ENCODE measurements around the gene NKX6-2. TPM values are rescaled to one million over a fixed set of nuclear protein-coding genes. Genes with fewer than 3 reads are reported as not detected.

The NKX6-2 gene
- total and polyA plus RNA-seq, 2 experiments from 2014 or later, result 0.03 to 5.0 TPM

DNA sequence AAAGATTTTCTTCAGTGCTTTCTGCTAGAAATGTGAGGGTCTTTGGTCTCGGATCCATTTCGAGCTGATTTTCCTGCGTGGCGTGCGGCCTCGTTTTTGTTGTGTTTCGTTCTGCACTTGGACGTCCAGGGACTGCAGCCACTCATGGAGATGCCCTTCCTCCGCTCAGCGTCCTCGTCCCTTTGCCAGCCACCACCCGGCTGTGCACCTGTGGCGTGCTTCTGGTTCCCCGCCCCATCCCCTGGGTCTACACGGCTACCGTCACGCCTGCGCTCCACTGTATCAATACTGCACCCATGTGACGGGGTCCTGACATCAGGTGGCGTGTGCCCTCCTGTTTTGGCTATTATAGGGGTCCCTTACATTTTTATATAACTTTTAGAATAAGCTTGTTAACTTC lies 42.7 kb upstream of the NKX6-2 start:
- Histone ChIP-seq H3K79me2 (no peaks in the 10 kb centered on the region), H3K4me1 (ENCODE audit: insufficient read depth) (no peaks in the 10 kb centered on the region), H3K9me2 (replicated peaks; ENCODE audit: insufficient read depth) (no peaks in the 10 kb centered on the region), H3K27ac (no peak overlapping the region), H4K20me1 (ENCODE audit: insufficient read depth, poor library complexity, severe bottlenecking) (no peaks in the 10 kb centered on the region), H3K4me3 (no peak overlapping the region), H3K36me3 (replicated peaks; ENCODE audit: insufficient read depth, low read depth) (no peaks in the 10 kb centered on the region), H3K4me2 (no peak overlapping the region), H3K27me3 (peaks cover 21% of the 10 kb centered on the region), H2AFZ (no peak overlapping the region), H3K9me3 (ENCODE audit: low read depth) (no peaks in the 10 kb centered on the region)
- DNase-seq (ENCODE audit: low spot score), result no peak
- TF ChIP-seq, protein P1, sequence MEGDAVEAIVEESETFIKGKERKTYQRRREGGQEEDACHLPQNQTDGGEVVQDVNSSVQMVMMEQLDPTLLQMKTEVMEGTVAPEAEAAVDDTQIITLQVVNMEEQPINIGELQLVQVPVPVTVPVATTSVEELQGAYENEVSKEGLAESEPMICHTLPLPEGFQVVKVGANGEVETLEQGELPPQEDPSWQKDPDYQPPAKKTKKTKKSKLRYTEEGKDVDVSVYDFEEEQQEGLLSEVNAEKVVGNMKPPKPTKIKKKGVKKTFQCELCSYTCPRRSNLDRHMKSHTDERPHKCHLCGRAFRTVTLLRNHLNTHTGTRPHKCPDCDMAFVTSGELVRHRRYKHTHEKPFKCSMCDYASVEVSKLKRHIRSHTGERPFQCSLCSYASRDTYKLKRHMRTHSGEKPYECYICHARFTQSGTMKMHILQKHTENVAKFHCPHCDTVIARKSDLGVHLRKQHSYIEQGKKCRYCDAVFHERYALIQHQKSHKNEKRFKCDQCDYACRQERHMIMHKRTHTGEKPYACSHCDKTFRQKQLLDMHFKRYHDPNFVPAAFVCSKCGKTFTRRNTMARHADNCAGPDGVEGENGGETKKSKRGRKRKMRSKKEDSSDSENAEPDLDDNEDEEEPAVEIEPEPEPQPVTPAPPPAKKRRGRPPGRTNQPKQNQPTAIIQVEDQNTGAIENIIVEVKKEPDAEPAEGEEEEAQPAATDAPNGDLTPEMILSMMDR (IDR thresholded peaks at IDR 0.05; ENCODE audit: poor library complexity), result no peak
- no peak for TF ChIP-seq EZH2phosphoT487 (IDR thresholded peaks at IDR 0.05; ENCODE audit: low read depth, severe bottlenecking, unreplicated experiment)
- no peak for TF ChIP-seq EZH2 (IDR thresholded peaks at IDR 0.05; ENCODE audit: borderline replicate concordance)
- WGBS (ENCODE audit: low lambda C conversion rate, missing lambda C conversion rate), result 96% methylated on average over 20 of the region's 20 CpGs

DNA sequence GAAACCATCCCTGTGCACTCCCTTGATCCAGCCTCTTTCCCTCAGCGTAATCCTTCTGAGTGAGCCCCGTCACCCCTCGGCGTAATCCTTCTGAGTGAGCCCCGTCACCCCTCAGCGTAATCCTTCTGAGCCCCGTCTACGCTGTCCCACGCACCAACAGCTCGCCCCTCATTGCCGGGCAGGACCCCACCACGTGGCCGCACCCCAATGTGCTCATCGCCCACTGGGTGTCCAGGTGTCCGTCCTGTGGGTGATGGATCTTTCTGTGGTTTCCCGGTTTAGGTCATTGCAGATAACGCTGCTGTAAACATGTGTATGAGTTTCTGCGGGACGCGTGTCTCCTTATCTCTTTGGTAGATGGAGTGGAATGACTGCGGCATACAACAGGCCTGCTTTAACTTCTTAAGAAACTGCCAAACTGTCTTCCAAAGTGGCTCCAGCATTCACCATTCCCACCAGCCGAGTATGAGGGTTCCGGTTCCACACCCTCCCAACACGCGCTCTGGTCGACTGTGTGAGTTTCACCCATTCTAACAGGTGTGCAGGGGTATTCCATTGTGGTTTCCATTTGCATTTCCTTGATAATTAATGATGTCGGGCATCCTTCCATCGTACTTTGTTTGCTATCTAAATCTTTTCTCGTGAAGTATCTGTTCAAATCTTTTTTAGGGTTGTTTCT lies 42.1 kb upstream of the NKX6-2 start:
- no peaks in the 10 kb centered on the region for H3K79me2 ChIP-seq
- H2AFZ ChIP-seq, result no peak overlapping the region
- H3K4me2 ChIP-seq, result no peak overlapping the region
- H3K4me1 ChIP-seq (ENCODE audit: insufficient read depth), result no peaks in the 10 kb centered on the region
- no peaks in the 10 kb centered on the region for H4K20me1 ChIP-seq (ENCODE audit: insufficient read depth, poor library complexity, severe bottlenecking)
- TF ChIP-seq EZH2phosphoT487 (IDR thresholded peaks at IDR 0.05; ENCODE audit: low read depth, severe bottlenecking, unreplicated experiment) (no peak), EZH2 (IDR thresholded peaks at IDR 0.05; ENCODE audit: borderline replicate concordance) (no peak)
- TF ChIP-seq, protein P1 (IDR thresholded peaks at IDR 0.05; ENCODE audit: poor library complexity), result no peak
- no peak for DNase-seq (ENCODE audit: low spot score)
- WGBS (ENCODE audit: low lambda C conversion rate, missing lambda C conversion rate), result 95% methylated on average over 29 of the region's 29 CpGs
- peaks cover 21% of the 10 kb centered on the region for H3K27me3 ChIP-seq
- H3K27ac ChIP-seq, result no peak overlapping the region
- H3K9me2 ChIP-seq (replicated peaks; ENCODE audit: insufficient read depth), result no peaks in the 10 kb centered on the region
- H3K9me3 ChIP-seq (ENCODE audit: low read depth), result no peaks in the 10 kb centered on the region
- no peaks in the 10 kb centered on the region for H3K36me3 ChIP-seq (replicated peaks; ENCODE audit: insufficient read depth, low read depth)
- no peak overlapping the region for H3K4me3 ChIP-seq

GRCh38 chr10:132827423-132827789 lies 41.5 kb upstream of the NKX6-2 start:
- no peak overlapping the region for H2AFZ ChIP-seq
- DNase-seq (ENCODE audit: low spot score), result no peak
- no peaks in the 10 kb centered on the region for H3K36me3 ChIP-seq (replicated peaks; ENCODE audit: insufficient read depth, low read depth)
- no peaks in the 10 kb centered on the region for H3K9me2 ChIP-seq (replicated peaks; ENCODE audit: insufficient read depth)
- no peaks in the 10 kb centered on the region for H3K4me1 ChIP-seq (ENCODE audit: insufficient read depth)
- H3K4me3 ChIP-seq, result no peak overlapping the region
- no peaks in the 10 kb centered on the region for H3K79me2 ChIP-seq
- TF ChIP-seq EZH2 (IDR thresholded peaks at IDR 0.05; ENCODE audit: borderline replicate concordance) (no peak), EZH2phosphoT487 (IDR thresholded peaks at IDR 0.05; ENCODE audit: low read depth, severe bottlenecking, unreplicated experiment) (no peak)
- TF ChIP-seq, protein P1 (IDR thresholded peaks at IDR 0.05; ENCODE audit: poor library complexity), result no peak
- no peaks in the 10 kb centered on the region for H3K9me3 ChIP-seq (ENCODE audit: low read depth)
- H4K20me1 ChIP-seq (ENCODE audit: insufficient read depth, poor library complexity, severe bottlenecking), result no peaks in the 10 kb centered on the region
- 88% methylated on average over 9 of the region's 13 CpGs for WGBS (ENCODE audit: low lambda C conversion rate, missing lambda C conversion rate)
- H3K27me3 ChIP-seq, result peaks cover 18% of the 10 kb centered on the region
- no peak overlapping the region for H3K27ac ChIP-seq
- H3K4me2 ChIP-seq, result no peak overlapping the region
